Cerebellar cortex (tissue), 1 donor: ENCODE data around the gene KCNK3.
A peak's percentile ranks its signal among the peaks of the same experiment; 100 is the strongest.

Experiments
- DNase-seq: peaks from one replicate; pipeline ENCODE4 v3.0.0-alpha.2; 2015; ENCODE audit warnings: low spot score

Gene KCNK3

DNA sequence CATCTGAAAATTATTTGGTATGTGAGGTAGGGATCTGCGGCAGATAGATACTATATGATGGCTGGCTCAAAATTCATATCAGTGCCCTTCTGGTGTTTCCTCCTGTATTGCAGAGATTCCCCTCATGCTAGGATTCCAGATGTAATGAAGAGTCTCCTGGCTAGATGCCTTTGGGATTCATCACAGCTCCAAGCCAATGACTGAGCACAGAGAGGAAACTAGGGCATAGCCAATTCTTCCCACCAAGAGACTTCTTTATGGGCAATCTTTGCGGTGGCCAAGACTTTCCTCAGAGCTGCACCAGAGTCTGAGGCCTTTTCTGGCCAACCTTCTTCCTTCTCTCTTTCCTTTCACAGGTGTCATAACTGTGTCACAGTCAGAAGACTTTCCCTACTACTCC lies 25.9 kb upstream of the KCNK3 start:
- DNase-seq = no peak

DNA sequence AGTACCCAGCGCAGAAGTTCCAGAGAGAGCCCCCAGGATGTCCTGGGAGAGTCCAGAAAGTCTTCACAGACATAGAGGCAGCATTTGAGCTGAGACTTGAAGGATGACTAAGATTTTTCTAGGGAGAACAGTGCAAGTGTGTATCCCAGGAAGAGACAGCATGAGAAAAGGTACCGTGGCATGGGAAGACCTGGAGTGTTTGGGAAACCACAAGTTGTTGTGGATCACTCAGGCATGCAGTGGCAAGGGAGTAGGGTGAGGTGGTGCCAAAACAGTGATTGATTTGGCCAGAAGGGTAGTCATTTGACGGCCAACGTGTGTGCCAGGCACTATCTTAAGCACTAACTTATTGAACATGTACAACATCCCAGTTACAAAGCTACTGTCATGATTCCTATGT lies 24.5 kb upstream of the KCNK3 start:
- DNase-seq = no peak

DNA sequence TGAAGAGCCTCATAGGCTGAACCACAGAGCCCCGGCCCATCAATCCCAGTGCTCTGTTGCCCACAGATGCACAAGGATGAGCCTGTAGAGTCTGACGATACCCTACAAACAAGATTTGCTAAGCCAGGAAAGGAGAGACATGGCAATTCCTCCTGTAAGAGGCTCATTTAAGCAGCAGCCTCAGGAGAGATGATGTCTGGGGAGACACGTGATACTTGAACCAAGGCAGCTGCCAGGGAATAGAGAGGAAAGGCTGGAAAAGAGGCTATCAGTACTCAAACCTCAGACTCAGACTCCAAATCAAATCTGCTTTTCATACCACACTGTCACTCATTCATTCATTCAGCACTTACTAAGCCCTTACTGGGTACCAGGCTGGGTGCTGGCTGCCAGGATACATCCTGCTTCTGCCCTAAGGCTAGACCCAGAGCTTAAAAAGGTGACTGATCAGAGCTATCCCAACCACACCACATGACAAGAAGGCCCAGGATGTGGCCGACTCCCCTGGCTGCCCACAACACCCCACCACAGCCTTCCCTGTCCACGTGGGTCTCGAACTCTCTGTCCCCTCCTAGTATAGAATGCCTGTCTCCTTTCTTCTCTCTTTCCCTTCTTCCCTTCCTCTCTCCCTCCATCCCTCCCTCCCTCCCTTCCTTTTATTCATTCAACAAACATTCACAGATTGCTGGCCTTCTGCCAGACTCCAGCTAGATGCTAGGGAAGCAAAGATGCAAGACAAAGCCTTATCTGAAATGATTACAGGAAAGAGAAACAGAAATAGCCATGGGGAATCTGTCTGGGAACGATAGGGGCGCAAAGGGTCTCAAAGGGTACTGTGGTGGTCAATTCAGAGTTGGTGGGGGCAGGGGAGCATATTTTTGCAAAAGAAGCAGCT lies 23.4 kb upstream of the KCNK3 start:
- DNase-seq = no peak

GRCh38 chr2:26670171-26670570 lies 22.4 kb upstream of the KCNK3 start:
- no peak for DNase-seq

DNA sequence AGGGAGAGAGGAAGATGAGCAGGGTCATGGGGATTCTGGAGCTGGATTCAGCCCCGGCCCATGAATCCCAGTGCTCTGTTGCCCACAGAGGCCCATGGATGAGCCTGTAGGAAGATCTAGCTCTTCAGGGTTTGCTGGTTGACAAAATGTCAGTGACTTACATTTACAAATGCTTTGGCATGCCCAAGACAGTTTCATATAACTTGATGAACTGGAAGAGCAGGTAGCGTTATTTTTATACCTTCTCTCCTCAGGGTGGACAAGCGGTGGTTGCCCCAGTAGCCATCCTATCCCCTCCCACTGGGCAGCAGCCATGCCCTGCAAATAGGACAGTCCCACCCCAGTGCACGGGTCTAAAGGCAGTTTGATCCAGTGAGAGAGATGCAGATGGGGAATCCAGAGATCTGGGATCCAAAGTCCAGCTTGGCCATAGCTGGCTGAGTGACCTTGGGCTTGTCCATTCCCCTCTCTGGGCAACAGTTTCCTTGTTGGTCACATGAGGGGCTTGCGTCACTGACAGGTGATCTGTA lies 21.5 kb upstream of the KCNK3 start:
- DNase-seq = no peak

GRCh38 chr2:26671691-26672090 lies 20.8 kb upstream of the KCNK3 start:
- no peak for DNase-seq

DNA sequence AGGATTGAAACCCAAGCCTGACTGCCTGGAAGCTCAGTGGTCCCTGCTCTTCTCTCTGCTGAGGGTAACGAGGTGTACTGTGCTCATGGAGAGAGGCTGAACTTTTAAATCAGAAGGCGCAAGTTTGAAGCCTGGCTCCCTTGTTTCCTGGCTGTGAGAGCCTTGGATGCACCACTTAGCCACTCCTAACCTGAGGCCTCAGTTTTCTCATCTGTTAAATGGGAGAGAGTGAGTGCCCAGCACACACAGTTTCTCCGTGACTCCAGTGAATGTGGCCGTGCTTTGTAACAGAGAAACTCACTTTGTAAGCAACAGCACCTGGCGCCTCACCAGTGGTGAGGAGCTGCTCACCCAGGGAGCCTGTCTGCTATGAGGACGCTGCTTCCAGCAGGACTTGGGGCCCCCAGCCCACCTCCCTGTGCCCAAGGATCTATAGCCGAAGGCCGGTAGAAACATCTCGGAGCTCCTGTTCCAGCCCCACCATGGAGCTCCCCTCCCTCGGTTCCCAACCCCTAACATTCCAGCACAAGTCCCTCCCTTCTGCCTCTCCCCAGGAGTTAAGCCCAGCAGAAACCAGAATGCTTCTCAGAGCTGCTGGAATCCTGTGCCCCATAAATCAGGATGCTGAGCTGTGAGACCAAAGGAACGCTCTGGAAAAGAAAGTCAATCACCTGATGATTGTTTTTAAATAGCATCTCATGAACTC lies 20.3 kb upstream of the KCNK3 start:
- DNase-seq = no peak

DNA sequence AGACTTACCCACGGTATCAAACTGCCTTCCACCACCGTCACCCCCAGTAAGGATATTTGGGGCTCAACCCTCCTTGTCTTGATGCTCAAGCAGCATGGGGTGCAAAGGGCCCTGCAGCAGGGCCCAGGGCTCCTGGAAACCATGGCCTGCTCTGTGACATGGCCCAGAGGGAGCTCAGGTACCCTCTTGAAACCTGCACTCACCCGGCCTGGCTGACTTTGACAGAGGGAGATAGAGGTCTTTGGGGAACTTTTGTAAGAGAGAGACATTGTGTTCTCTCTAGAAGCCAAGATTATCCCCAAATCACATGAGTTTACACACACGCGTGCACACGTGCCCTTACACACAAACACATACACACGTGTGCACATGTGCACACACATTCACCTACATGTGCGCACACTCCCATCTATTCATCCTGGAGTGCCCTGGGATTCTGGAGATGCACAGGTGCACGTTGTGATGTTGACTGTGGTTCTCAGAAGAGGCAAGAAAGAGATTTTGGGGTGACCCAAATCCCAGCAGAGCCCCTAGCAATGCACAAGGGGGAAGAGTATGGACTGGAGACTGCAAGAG lies 19.6 kb upstream of the KCNK3 start:
- no peak for DNase-seq

GRCh38 chr2:26674002-26674751 lies 18.3 kb upstream of the KCNK3 start:
- DNase-seq = no peak

GRCh38 chr2:26674771-26675170 lies 17.8 kb upstream of the KCNK3 start:
- no peak for DNase-seq

- peak; percentile 66 for DNase-seq
Observed at GRCh38 chr2:26675651-26676255, 16.8 kb upstream of the KCNK3 start.

DNA sequence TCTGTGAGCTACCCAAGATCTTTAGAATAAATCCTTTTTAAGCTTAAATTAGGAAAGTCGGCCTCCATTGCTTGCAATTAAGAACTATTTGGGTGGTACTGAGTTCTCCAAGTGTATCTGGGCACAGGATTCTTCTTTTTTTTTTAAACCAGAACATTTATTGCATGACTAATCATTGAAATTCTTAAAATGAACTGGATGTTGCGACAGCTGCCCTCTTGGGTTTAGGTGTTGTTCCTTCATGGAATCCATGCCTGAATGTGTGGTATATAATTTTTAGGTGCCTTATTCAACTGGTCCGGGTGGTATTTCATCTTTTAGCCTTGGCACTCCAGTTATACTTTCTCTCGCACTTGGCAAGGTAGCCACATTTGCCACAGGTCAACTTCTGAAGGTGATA lies 14.5 kb upstream of the KCNK3 start:
- no peak for DNase-seq

GRCh38 chr2:26679867-26680266 lies 12.7 kb upstream of the KCNK3 start:
- DNase-seq = no peak

DNA sequence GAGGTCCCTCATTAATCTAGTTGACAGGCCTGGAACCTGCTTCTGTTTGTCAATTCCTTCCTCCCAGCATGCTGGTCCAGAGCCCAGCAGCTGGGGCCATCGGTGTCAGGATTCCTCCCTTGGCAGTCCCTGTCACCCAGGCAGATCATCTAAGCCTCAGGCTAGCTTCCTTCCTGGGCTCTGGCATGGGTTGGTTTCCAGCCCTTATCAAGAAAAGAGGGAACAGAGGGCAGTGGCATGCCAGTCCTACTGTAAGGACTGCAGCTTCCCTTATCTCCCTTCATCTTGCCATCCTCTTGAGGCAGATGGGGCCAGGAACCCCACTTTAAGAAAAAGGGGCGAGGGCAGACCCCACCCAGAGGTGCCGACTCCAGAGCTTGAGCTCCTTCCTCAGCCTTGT lies 10.9 kb upstream of the KCNK3 start:
- no peak for DNase-seq

GRCh38 chr2:26682155-26682554 lies 10.4 kb upstream of the KCNK3 start:
- no peak for DNase-seq

DNA sequence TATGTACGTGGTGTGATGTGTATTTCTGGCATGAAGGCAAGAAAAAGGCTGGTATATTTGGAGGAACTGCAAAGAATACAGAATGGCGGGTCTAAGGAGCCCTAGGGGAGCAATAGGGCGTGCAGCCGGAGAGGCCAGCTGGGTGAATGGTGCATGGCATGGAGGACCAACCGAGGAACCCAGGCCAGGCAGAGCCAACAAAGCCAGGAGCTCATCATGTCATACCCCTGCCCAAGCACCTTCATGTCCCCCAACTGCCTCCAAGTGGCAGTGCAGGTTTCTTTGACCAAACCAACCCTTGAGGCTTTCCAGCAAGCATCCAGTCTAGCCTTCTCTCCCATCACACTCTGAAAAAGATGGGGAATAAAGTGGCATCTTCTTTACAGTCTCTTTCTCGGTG lies 8.9 kb upstream of the KCNK3 start:
- no peak for DNase-seq

GRCh38 chr2:26685341-26685740 lies 7.2 kb upstream of the KCNK3 start:
- DNase-seq = no peak

DNA sequence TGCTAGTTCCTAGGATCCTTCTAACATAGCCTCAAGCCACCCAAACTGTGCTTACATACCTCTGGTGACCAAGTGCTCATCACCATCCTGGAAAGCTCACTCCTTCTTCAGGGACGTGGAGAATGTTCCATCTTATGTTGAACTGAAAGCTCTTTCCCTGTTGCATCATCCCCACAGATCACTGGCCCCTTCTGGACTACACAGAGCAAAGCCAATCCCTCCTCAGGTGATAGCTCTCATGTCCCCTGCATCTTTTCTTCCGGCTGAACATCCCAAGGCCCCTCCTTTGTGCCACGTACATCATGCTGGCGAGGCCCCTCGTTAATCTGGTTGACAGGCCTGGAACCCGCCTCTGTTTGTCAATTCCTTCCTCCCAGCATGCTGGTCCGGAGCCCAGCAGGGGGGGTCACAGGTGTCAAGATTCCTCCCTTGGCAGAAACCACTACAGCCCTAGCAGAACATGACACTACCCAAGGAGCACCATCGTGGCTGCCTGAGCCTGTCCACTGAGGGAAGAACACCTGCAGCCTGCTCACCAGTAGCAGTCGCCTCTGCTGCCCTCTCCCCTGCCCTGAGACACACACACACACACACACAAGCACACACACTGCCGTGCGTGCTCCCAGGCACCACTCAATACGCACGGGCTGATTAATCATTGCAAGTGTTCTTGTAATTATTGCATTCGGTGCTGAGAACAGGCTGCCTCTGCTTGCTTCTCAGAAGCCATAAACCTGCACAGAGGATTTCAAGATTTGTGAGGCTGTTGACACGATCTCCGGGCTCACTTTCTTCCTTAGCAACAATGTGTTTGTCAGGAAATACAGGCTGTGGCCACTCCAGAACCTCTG lies 6.3 kb upstream of the KCNK3 start:
- no peak for DNase-seq

- no peak for DNase-seq
Observed at GRCh38 chr2:26687328-26687727, 5.2 kb upstream of the KCNK3 start.

DNA sequence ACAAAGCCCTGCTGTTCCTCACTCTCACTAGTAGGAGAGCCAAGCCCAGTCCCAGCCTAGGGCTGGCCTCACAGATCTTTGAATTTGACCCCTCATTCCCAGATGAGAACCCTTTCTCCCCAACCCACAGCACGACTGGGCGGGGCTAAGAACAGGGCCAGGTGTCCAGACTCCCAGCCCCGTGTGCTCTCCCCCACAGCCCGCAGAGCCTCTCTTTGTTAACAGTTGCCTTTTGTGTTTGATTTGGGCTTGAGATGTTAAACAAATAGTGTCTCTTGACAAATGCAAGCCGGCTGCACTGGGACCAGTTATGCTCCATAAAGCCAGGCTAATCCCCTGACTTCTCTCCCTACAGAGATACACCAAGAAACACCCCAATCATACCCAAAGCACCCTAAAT lies 4.7 kb upstream of the KCNK3 start:
- no peak for DNase-seq

GRCh38 chr2:26691161-26691560 lies 1.4 kb upstream of the KCNK3 start:
- DNase-seq = no peak
